Cardiac fibroblast (primary cell): ENCODE results near the gene AKAP6.
A peak's percentile ranks its signal among the peaks of the same experiment; 100 is the strongest.

Source experiments
- DNase-seq, 2 donors: peaks; one replicate each; pipeline versions ENCODE4 v3.0.0 to v3.0.0-alpha.2; 2010; ENCODE audit warnings: low read depth in 2 of 2
- H3K4me3 ChIP-seq, 2 donors: replicated peaks in 1 of 2; 1 replicate in 1 of 2; 2 replicates in 1 of 2; pipeline ENCODE4 v1.5.1; 2011; ENCODE audit warnings: low read depth in 2 of 2, low read length in 2 of 2, mild to moderate bottlenecking in 2 of 2, moderate library complexity in 1 of 2
- CTCF ChIP-seq: IDR thresholded peaks from one replicate; pipeline ENCODE4 v1.5.1; 2011; ENCODE audit warnings: low read depth, mild to moderate bottlenecking, low read length, inconsistent platforms

AKAP6 gene

GRCh38 chr14:32645551-32645950, 316.5 kb downstream of the AKAP6 start:
- DNase-seq: no peak
- H3K4me3 ChIP-seq: no peak overlapping the region
- TF ChIP-seq CTCF: no peak

GRCh38 chr14:32648434-32648833, 319.3 kb downstream of the AKAP6 start:
- no peak overlapping the region for H3K4me3 ChIP-seq
- DNase-seq: peak; percentile 53 to 67
- TF ChIP-seq CTCF: no peak

GRCh38 chr14:32650030-32650429, 320.9 kb downstream of the AKAP6 start:
- DNase-seq: no peak
- TF ChIP-seq CTCF: no peak
- H3K4me3 ChIP-seq: no peak overlapping the region

- DNase-seq: no peak
- no peak for TF ChIP-seq CTCF
- no peak overlapping the region for H3K4me3 ChIP-seq
Observed at GRCh38 chr14:32650665-32651064, 321.6 kb downstream of the AKAP6 start.

- no peak for DNase-seq
- no peak for TF ChIP-seq CTCF
Observed at GRCh38 chr14:32654106-32654505, 325.0 kb downstream of the AKAP6 start.

GRCh38 chr14:32656601-32657000, 327.5 kb downstream of the AKAP6 start:
- DNase-seq: no peak
- TF ChIP-seq CTCF: no peak
- no peak overlapping the region for H3K4me3 ChIP-seq

More at GRCh38 chr14:32654106-32654505, 325.0 kb downstream of the AKAP6 start:
- H3K4me3 ChIP-seq: no peak overlapping the region

- no peak for TF ChIP-seq CTCF
- H3K4me3 ChIP-seq: no peak overlapping the region
- DNase-seq: peak; percentile 89
Observed at GRCh38 chr14:32657081-32657480, 328.0 kb downstream of the AKAP6 start.
